Stimulated activated CD8-positive, alpha-beta memory T cell treated with anti-CD3 and anti-CD28 coated beads, Interleukin-15, amount 100 ng/mL, for 24 hours (primary cell): Measurements from ENCODE around the gene CACYBP.
"Not testable (repeated sequence)": the region's sequence is repeated elsewhere in the genome, so short reads cannot be mapped to it uniquely, and the experiment has no call there.

Experiments
- DNase-seq: peaks from one replicate; pipeline ENCODE4 v3.0.0-alpha.2; 2020; ENCODE audit warnings: low read depth

The CACYBP gene

GRCh38 chr1:175009532-175009931, 9.8 kb downstream of the CACYBP start:
- no peak for DNase-seq

- DNase-seq = no peak
These were observed 13.7 kb downstream of the CACYBP start for GRCh38 chr1:175013445-175013844.

GRCh38 chr1:175015243-175015642, 15.5 kb downstream of the CACYBP start:
- no peak for DNase-seq

GRCh38 chr1:175019524-175019923, 19.8 kb downstream of the CACYBP start:
- no peak for DNase-seq

GRCh38 chr1:175023043-175023921, 23.5 kb downstream of the CACYBP start, which contains the start of gene MRPS14:
MRPS14 (minus strand) TSS chr1:175023425; CDS start chr1:175023408, 17 bp downstream.
- peak; percentile 88 for DNase-seq

- DNase-seq = not testable (repeated sequence)
These were observed 24.1 kb downstream of the CACYBP start for GRCh38 chr1:175023922-175024242.

GRCh38 chr1:175024773-175025172, 25.0 kb downstream of the CACYBP start:
- DNase-seq = no peak

- no peak for DNase-seq
These were observed 34.2 kb downstream of the CACYBP start for GRCh38 chr1:175033953-175034352.

- DNase-seq = no peak
These were observed 35.0 kb downstream of the CACYBP start for GRCh38 chr1:175034775-175035174.

- no peak for DNase-seq
These were observed 36.1 kb downstream of the CACYBP start for GRCh38 chr1:175035865-175036264.

GRCh38 chr1:175036476-175036875, 36.7 kb downstream of the CACYBP start:
- no peak for DNase-seq

- DNase-seq = no peak
These were observed 37.7 kb downstream of the CACYBP start for GRCh38 chr1:175037416-175037815.

GRCh38 chr1:175040324-175040879, 40.7 kb downstream of the CACYBP start:
- DNase-seq = no peak

- DNase-seq = no peak
These were observed 42.9 kb downstream of the CACYBP start for GRCh38 chr1:175042650-175043049.

GRCh38 chr1:175043824-175044223, 44.1 kb downstream of the CACYBP start:
- no peak for DNase-seq

GRCh38 chr1:175044591-175044990, 44.8 kb downstream of the CACYBP start:
- not testable (repeated sequence) for DNase-seq

GRCh38 chr1:175045097-175045496, 45.4 kb downstream of the CACYBP start:
- no peak for DNase-seq

GRCh38 chr1:175045519-175045918, 45.8 kb downstream of the CACYBP start:
- no peak for DNase-seq

GRCh38 chr1:175050992-175051391, 51.2 kb downstream of the CACYBP start:
- DNase-seq = no peak

GRCh38 chr1:175054736-175055135, 55.0 kb downstream of the CACYBP start:
- no peak for DNase-seq
